22Rv1 (cell line): Measurements from ENCODE around the gene LRP8.

Source experiments
- ZFX ChIP-seq: fragments of 450-650 bp; IDR thresholded peaks from 2 replicates; pipeline ENCODE4 v1.6.1; 2017; ENCODE audit warnings: antibody characterized with exemption, borderline replicate concordance
- TF ChIP-seq, protein P1 (sequence below): fragments of 450-650 bp; IDR thresholded peaks from 2 replicates; pipeline ENCODE4 v1.5.1; 2017; ENCODE audit warnings: mild to moderate bottlenecking

DNA sequence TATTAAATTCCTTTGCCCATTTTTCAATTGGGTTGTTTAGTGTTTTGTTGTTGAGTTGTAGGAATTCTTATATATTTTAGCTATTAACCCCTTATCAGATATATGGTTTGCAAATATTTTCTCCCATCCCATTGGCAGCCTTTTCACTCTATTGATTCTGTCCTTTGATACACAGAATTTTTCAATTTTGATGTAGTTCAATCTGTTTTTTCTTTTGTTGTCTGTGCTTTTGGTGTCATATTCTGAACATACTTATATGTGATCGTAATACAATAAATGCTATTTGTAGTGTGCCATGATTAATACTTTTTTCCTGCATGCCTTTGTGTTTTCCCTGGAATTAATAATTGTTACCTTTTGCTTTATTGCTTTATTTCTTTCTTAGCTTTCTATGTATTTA, 7.8 kb upstream of the LRP8 start:
- TF ChIP-seq, protein P1, sequence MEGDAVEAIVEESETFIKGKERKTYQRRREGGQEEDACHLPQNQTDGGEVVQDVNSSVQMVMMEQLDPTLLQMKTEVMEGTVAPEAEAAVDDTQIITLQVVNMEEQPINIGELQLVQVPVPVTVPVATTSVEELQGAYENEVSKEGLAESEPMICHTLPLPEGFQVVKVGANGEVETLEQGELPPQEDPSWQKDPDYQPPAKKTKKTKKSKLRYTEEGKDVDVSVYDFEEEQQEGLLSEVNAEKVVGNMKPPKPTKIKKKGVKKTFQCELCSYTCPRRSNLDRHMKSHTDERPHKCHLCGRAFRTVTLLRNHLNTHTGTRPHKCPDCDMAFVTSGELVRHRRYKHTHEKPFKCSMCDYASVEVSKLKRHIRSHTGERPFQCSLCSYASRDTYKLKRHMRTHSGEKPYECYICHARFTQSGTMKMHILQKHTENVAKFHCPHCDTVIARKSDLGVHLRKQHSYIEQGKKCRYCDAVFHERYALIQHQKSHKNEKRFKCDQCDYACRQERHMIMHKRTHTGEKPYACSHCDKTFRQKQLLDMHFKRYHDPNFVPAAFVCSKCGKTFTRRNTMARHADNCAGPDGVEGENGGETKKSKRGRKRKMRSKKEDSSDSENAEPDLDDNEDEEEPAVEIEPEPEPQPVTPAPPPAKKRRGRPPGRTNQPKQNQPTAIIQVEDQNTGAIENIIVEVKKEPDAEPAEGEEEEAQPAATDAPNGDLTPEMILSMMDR: no peak
- no peak for TF ChIP-seq ZFX
